A549 treated with AZD2906 at 1 μM for 4 hours (cell line): Measurements from ENCODE around the gene SNX6. TPM values are rescaled to one million over a fixed set of nuclear protein-coding genes. Genes with fewer than 3 reads are reported as not detected.

Source experiments
- total RNA-seq: library from RNA; stranded (reverse); fragments of 200-300 nt; extraction: Qiagen RNA extraction; gene quantifications from 5 replicates; pipeline ENCODE4 v1.2.3, GENCODE V29; 2022

Gene SNX6
- 62.9 to 106 TPM (median 68.8 TPM) in 5 replicates for total RNA-seq

DNA sequence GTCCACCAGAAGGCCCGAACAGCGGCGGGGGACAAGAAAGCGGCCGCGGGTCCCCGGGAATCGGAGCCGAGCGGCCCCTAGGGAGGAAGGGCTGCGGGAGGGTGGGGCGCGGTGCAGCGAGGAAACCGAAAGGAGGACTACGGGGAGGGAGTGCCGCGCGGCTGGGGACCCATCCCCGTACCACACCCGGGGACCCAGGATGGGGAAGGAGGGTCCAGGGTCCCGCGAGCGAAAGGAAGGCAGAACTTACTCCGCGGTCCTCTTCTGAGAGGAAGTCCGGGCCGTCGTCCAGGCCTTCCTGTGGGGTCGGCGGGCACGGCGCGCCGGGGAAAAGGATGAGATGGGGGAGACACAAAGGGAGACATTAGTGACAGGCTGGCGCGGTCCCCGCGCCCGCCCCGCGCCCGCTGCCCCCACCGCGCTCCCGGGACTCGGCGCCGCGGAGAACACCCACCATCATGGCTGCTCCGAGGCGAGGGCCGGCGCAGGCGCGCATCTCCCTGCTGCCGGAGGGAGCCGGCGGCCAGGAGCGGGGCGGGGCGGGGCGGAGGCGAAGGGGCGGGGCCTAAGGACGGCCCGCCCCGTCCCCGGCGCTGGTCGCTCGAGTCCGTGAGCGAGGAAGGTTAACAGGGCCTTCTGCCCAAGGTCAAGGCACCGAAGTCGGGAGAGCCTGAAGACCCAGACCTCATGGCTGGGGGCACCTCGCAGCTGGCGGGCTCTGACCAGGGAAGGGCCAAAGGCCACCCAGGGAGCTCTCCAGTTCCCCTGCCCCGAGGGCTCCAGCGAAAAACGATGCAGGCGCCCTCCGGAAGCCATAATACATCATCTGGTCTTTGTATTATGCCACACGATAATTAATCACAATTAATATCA, at the start of gene SNX6:
Gene SNX6, minus strand, starts transcription at position 492 of the 873 bp plus-strand sequence. Its CDS starts 32 bp downstream, at position 460.

DNA sequence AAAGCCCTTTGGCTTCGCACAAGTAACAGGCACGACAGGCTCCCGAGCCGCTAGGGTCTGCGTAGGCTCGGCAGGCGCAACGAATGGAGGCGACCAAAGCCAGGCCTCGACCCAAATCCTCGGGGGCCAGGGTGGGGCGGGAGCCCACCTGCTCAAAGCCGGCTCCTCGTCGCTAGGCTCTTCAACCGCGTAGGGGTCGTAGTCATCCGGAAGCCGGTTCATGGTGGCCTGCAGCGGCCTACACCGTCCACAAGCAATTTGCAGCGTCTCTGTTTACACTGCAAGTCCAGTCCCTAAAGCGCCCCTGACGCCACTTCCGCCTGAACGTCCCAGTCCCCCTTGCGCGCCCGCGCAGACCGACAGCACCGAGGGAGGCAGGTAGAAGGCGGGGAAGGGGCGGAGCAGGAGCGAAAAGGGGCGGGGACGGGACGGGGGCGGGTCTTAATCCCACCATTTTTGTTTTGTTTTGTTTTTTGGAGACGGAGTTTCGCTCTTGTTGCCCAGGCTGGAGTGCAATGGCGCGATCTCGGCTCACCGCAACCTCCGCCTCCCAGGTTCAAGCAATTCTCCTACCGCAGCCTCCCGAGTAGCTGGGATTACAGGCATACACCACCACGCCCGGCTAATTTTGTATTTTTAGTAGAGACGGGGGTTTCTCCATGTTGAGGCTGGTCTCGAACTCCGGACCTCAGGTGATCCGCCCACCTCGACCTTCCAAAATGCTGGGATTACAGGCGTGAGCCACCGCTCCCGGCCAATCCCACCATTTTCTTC, 90.4 kb downstream of the SNX6 start, which contains the start of gene EAPP:
Gene EAPP, minus strand, starts transcription at position 295 of the 774 bp plus-strand sequence. Its CDS starts 73 bp downstream, at position 222.

Other genes starting within 250 kb of the SNX6 start
- gene SPTSSA, start 167.9 kb downstream of the SNX6 start, total RNA-seq = 33.2 to 43.6 TPM (median 42.1 TPM) in 5 replicates
- 37.9 to 50.8 TPM (median 41.4 TPM) in 5 replicates for gene EAPP, start 90.4 kb downstream of the SNX6 start, total RNA-seq
- gene CFL2, start 84.4 kb upstream of the SNX6 start, total RNA-seq = 101 to 112 TPM (median 104 TPM) in 5 replicates
- 19.8 to 34.3 TPM (median 23.4 TPM) in 5 replicates for gene BAZ1A, start 245.2 kb upstream of the SNX6 start, total RNA-seq